HG03139 (cell line): ENCODE results near the gene TACO1.

Source experiments
- ATAC-seq: cut with Tn5 transposase; IDR thresholded peaks from one replicate; pipeline ENCODE4 v1.9.1; 2021; ENCODE audit not compliant: unreplicated experiment

Gene TACO1

GRCh38 chr17:63596856-63597586 lies 3.7 kb upstream of the TACO1 start:
- ATAC-seq = no peak

GRCh38 chr17:63598281-63598680 lies 2.4 kb upstream of the TACO1 start:
- no peak for ATAC-seq

- ATAC-seq = no peak
Measured at GRCh38 chr17:63601439-63602371, 1.0 kb downstream of the TACO1 start.

GRCh38 chr17:63609816-63610573 lies 9.3 kb downstream of the TACO1 start:
- ATAC-seq = no peak

GRCh38 chr17:63610854-63611253 lies 10.2 kb downstream of the TACO1 start:
- ATAC-seq = no peak

GRCh38 chr17:63611354-63611753 lies 10.7 kb downstream of the TACO1 start:
- no peak for ATAC-seq

- ATAC-seq = no peak
Measured at GRCh38 chr17:63613663-63614062, 13.0 kb downstream of the TACO1 start.

GRCh38 chr17:63621229-63621683 lies 20.6 kb downstream of the TACO1 start:
- ATAC-seq = no peak

GRCh38 chr17:63621684-63622573 lies 21.2 kb downstream of the TACO1 start, which contains the start of gene MAP3K3:
Gene MAP3K3 (plus strand): TSS chr17:63622417. CDS start chr17:63622760, 343 bp downstream.
- peak; percentile 91 for ATAC-seq

- peak; percentile 13 for ATAC-seq
Measured at GRCh38 chr17:63622574-63623390, 22.1 kb downstream of the TACO1 start.

GRCh38 chr17:63623786-63624530 lies 23.3 kb downstream of the TACO1 start:
- ATAC-seq = no peak

- ATAC-seq = no peak
Measured at GRCh38 chr17:63624531-63624880, 23.8 kb downstream of the TACO1 start.

GRCh38 chr17:63626551-63627180 lies 26.0 kb downstream of the TACO1 start:
- ATAC-seq = no peak

- no peak for ATAC-seq
Measured at GRCh38 chr17:63629627-63630026, 28.9 kb downstream of the TACO1 start.

GRCh38 chr17:63631062-63631461 lies 30.4 kb downstream of the TACO1 start:
- ATAC-seq = no peak

GRCh38 chr17:63631626-63632025 lies 30.9 kb downstream of the TACO1 start:
- no peak for ATAC-seq

- ATAC-seq = no peak
Measured at GRCh38 chr17:63633742-63634141, 33.0 kb downstream of the TACO1 start.

GRCh38 chr17:63634163-63634562 lies 33.5 kb downstream of the TACO1 start:
- no peak for ATAC-seq
